SW 1271 (cell line): ENCODE measurements around the gene NCOA1.
"Not testable (repeated sequence)": the region's sequence is repeated elsewhere in the genome, so short reads cannot be mapped to it uniquely, and the experiment has no call there.

Source experiments
- DNase-seq, 2 experiments: peaks; one replicate each; lab custom pipeline; 2025; lab: John Stamatoyannopoulos, UW

Gene NCOA1

DNA sequence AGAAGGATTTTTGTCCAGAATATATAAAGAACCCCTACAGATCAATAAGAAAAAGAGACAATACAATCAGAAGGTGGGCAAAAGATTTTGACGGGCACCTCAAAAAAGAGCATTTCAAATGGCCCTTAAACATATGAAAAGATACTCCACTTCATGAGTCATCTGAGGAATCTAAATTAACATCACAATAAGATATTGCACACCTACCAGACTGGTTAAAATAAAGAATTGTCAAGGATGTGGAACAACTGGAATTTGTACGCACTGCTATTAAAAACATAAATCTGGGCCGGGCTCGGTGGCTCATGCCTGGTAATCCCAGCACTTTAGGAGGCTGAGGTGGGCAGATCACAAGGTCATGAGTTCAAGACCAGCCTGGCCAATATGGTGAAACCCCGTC, 17.0 kb upstream of the NCOA1 start:
- DNase-seq = no peak

DNA sequence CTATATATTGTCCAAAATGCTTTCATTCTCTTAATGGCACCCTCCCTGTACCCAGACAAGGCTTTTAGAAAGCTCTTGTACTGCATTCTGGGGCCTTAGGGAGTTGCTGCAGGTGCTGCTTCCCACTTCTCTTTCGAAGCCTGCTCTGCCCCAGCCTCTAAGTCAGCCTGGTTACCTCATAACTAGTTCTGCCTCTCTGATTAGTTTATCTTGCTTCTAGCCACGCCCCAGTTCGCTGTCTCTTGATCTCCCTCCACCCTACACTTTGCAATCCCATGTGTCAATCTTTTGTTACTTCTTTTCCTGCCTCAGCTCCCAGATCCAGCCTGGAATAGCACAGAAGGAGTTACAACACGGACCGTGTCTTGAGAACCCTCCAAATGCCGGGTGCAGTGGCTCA, 13.8 kb upstream of the NCOA1 start:
- no peak for DNase-seq

DNA sequence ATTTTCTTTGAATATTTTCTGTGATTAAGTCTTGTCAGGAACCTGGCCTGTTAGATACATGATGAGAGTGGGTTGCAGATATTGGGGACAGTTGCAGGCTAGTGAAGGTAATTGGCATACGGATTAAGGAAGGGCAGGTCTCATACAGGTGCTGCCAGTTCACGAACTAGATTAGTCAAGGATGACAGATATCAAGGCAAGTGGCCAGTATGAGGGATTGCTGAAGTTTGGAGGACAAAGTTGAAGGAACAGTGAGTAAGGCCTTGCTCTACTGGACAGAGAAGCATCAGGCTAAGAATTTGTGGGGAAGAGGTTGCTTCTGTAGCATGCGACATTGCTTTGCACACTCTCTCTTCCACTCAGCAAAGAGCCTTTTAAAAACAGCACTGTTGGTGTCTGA, 12.8 kb upstream of the NCOA1 start:
- no peak for DNase-seq

DNA sequence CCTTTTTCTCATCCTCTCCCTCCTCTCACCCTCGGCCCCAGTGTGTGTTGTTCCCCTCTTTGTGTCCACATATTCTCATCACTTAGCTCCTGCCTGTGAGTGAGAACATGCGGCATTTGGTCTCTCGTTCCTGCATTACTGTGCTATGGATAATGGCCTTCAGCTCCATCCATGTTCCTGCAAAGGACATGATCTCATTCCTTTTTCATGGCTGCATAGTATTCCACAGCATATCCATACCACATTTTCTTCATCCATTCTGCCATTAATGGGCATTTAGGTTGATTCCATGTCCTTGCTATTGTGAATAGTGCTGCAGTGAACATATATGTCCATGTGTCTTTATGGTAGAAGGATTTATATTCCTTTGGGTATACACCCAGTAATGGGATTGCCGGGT, 10.8 kb upstream of the NCOA1 start:
- DNase-seq = no peak

DNA sequence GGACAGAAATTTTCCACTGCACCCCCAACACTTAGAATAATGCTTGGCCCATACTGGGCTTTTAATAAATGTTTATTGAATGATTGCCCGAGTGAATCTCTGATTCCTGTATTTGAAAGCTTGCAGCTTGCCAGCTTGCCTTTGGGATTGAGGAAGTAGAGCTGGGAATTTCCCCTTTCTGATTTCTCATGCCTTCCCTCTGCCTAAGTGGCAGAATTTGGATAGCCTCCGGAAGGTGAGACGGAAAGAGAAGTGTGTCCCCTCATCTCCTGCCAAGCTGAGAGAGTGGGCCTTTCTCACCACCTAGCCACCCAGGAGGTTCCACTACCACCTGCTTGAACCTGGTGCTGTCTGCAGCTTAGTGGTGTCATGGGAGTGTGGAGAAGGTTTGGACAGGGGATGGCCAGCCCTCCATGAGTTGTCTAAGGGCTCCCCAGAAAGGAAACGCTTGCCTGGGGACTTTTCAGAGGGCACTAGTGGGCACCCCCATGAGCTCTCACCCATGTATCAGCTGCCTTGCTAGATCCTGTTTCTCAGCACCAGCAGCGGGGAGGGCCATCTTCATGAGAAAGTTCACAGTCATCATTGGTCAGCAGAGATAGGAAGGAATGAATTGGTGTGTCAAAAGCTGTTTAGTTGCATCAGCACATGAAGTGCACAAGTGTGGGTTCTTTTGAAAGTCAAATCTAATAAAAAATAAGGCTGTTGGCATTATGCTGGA, 8.6 kb upstream of the NCOA1 start:
- DNase-seq = no peak

DNA sequence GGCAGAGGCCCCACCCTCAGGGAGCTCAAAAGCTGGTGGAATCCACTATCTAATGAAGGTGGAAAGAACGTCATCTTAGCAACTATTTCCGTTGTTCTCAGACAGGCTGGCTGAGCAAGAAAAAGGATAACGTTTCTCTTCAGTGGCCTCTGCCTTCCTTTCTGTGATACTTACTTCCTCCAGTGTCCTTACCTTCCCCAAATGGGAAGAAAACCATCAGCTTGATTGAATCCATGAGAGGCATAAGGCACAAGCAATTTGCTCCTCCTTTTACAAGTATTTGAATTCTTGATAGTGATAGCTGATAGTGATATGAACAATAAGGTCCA, 8.1 kb upstream of the NCOA1 start:
- no peak for DNase-seq

DNA sequence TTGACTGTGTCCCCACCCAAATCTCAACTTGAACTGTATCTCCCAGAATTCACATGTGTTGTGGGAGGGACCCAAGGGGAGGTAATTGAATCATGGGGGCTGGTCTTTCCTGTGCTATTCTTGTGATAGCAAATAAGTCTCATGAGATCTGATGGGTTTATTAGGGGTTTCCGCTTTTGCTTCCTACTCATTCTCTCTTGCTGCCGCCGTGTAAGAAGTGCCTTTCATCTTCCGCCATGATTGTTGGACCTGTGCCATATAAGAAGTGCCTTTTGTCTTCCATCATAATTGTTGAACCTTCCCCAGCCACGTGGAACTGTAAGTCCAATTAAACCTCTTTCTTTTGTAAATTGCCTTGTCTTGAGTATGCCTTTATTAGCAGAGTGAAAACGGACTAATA, 6.4 kb upstream of the NCOA1 start:
- DNase-seq = not testable (repeated sequence)

DNA sequence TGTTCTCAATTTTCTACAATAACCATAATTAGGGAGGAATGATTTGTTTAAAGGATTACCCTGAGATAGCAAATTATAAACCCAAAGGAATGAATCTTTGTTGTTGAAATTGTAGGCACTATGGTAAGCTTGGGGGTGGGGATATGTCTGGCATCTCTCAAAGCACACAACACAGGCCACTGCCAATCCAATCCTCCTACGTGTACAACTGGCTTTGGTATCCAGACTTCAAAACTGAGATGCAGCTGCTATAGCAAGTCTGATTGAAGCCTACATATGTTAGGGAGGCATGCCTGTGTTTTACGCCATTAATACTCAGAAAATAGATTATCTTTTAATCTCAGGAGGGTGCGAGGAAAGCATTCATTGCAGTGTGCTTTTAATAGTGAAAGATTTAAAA, 5.9 kb upstream of the NCOA1 start:
- DNase-seq = no peak

DNA sequence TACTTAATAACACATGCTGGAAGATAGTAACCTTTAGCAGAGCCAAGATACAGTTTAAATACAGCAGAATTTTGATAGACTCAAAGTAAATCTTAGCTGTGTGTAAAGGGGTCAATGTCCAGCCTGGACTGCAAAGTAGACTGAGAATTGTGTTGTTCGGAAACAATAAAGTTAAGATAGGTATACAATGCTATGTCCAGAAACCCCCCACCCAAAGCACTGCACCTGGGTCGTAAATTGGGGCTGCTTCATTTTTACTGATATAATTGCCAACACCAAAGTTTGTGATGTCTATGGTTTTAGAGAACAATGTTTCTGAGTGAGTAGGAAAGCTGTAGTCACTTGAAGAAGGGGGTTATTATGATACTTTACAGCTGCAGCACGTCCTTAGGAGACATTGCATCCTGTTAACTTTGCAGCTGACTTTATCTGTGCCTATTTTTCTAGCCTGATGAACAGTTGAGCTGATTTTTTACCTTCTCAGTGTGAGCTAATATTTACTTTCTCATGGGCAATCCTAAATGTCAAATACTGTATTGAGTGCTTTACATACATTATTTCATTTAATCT, 4.3 kb upstream of the NCOA1 start:
- no peak for DNase-seq

DNA sequence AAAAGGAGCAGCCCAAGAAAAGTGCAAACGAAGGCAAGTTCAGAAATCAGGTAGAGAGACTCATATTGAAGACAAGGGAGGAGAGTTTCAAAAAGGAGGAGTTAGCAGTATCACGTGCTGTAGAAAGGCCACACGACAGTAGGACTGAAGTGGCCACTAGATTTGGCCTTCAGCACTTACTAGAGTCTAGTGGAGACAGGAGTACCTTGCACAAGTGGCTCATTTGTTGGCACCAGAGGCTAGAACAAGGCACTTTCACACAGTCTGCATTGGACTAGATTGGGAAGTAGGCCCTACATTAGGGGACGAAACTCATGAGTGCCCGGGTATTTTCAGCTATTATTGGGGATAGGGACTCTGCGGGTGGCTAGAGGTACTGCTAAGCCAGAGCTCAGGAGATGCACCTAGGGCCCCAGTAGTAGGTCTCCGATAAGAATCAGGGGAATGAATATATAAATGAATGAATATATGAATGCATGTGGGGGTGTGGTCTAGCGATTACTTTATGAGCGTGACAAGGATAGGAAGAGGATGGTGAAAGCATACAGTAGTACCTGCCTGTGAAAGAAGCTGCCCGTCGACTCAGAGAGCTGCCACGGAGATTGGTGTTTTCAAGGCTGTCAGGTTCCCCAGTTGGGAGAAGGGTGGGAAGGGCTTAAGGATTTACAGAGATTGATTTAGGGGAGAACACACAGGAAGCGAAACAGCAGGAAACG, 1.4 kb upstream of the NCOA1 start:
- no peak for DNase-seq

DNA sequence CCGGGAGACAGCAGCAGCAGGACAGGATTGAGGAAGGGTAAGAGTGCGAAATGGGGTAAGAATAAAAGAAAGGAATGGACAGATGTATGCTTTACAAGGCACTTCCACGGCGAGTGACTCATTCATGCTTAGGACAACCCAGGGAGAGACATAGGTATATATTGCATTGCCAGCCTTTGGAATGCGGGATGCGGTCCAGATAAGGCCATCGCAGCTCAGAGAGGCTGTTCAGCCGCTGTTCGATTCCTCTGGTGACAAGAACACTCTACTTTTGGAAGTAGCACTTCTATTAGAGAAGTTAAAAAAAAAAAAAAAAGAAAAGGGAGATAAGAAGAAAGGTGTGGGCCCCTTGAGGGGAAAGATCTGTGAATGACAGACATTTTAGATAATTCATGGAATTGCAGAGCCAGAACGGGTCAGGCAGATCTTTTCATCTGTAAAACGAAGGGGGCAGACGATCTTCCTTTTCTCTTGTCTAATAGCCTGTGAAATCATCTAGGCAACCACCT, 819 bp upstream of the NCOA1 start:
- no peak for DNase-seq

DNA sequence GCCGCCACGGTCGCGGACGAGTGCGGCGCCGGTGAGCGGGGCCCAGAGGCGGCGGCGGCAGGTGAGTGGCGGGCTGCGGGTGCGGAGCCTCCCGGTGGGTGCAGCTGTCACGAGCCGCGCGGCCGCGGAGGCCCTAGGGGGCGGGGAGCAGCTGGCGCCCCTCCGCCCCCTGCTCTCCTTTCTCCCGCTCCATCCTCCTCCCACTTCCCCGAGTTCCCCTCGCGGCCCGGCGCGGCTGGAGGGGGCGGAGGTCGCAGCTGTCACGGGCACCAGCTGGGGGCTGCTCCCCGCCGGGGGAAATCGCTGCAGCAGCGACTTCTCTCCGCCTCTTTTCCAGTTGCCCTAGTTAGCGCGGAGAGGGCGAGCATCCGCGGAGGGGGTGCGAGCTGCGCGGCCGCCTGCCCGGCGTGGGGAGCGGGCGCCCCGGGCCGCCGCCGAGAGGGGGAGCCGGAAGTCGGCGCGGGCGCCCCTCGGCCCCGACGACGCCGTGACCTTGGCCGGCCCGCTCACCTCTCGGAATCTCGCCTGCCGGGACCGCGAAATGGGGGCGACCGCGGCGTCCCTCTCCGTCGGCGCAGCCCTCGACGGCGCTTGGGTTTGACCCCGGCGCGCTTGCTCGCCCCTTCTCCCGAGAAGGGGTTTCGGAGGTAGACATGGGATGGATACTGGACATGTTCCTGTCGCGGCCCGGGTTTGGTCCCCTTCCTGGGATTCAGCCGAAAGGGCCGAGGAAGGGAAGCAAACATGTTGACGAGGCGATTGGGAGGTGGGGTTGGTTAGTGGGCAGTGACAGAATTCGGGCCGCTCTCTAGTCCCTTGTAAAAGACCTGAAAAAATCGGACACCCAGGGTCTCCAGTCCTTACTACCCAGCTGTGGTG, 727 bp downstream of the NCOA1 start:
- DNase-seq = peak in 1 of 2 experiments; percentile 27

DNA sequence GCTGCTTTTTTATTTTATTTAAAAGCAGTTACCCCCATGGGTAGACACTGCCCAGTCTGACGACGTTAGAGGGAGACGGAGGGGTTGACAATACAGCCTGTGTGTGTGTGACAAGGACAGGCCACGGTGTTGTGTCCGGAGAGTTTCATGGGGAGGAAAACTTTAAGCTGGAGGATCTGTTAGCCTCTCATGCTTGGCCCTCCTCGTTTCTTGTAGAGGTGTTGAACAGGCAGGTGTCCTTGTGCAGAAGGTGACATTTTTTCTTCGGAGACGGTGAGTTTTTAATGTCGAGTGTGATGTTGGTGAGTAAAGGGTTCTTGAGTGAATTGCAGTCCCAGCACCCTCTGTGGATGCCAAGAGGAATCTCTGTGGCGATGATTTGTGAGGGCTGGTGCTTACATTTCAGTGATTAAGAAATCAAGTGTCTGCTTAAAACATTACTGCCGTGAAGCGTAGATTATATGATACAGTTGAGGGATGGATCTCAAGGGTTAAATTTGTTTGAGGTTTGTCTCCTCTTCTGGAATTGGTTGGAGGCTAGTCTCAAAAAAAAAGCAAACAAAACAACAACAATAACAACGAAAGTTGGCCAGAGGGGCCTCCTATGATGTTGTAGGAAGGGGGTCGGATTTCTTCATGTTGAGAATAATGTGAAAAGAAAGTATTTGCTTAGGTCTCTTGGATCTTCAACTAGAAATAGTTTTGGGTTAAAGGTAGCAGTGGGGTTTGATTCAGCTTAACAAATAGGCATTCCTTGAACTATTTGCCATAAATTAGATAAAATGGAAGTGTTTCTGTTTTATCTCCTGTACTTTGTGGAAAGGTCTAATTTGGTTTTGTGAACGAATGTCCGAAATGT, 1.6 kb downstream of the NCOA1 start:
- DNase-seq = no peak

DNA sequence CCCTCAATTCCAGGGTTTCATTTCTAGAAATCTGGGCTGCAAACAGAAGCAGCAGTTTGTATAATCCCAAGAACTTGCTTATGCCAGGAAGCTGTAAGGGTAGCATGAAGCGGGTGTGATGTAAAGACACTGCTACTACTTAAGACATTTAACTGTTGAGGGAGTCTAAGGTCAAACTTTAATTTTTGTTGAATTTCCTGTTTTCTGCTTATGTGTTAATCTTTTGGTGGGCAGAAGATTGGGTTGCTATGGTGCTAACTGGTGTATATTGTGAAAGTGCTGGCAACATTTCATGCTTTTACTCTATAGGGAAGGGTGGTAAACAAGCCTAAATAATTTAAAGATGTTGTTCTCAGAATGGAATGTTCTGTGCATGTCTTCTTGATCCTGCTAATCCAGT, 2.7 kb downstream of the NCOA1 start:
- DNase-seq = no peak

DNA sequence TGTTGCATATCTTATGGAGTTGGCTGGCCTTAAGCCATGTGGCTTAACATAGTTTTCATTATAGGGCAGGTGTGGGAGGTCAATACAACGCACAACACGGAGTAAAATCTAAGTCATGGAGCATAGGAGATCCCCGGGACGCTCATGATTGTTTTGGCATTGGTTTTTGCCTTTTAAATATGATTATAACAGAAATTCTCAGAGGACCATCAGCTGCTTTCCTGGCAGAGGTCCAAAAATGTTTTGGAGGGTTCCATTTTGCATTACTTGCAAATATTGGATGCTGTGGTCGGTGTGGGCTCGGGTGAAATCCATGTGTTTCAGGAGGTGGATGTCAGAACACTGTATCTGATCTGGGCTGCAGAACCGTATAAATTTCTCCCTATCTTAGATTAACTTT, 3.4 kb downstream of the NCOA1 start:
- DNase-seq = no peak

DNA sequence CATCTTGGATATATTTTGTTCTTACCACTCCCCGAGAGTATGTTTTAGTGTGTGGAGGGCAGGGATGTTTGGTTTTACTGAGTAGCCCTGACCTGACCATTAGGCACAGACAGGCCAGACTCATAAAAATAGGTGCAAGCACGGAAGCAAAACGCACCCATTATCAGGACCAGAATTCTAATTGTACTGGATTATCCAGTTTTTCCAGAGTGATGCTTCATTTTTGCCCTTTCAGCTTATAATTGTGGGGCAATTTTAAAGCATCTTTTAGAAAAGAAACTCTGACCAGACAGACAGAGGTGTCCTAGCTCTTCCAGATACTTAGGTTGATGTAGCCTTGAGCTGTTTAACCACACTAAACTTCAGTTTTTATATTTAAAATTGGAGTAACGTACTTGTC, 4.4 kb downstream of the NCOA1 start:
- no peak for DNase-seq

DNA sequence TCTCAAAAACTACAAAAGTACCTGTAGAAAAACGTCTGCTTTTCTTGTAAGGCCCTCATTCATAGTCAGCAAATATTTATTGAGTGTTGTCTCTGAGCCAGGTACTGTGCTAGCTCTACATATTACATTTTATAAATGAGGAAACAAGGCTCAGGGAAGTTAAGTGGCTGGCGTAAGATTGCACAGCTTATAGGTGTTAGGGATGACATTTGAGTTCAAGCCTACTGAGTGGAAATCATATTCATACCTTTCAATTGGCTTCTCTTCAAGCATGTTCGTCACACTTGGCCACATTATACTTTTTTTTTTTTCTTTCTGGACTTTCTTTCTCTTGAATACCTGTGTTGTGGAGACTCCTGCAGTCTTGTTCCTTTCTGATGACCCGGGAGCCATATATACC, 5.9 kb downstream of the NCOA1 start:
- no peak for DNase-seq

DNA sequence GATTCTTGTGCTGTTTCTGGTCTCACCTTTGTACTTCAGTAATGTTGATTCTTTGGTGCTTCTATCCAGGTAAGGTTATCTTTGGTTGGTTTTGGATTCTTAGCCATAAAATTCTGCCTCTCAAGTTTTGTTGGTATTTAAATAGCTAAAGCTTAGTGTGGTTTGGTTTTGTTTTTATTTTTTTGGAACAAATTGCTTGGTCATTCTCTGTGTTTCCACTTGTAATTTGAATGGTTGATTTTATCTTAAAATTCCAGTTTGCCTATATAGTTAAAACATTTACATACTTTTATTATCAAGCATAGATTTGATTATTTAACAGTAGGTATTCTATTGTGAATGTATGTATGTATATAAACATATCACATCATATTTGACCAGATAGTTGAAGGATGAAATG, 6.6 kb downstream of the NCOA1 start:
- no peak for DNase-seq

DNA sequence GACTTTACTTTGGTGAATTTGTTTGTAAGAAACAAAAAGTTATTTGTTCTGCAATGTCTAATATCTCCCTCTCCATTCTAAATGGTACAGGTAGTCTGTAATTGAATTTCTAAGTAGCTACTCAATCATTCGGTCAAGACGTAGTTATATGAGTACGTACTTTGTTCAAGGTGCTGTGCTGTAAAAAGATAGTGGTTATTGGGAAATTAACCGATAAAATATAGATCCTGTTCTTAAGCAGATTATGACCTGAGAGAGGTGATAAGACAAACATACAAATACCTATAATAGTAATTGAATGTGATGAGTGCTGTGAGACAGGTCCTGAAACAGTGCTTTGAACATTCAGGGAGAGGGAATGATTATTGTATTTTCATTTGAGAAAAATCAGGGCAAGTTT, 7.1 kb downstream of the NCOA1 start:
- no peak for DNase-seq

DNA sequence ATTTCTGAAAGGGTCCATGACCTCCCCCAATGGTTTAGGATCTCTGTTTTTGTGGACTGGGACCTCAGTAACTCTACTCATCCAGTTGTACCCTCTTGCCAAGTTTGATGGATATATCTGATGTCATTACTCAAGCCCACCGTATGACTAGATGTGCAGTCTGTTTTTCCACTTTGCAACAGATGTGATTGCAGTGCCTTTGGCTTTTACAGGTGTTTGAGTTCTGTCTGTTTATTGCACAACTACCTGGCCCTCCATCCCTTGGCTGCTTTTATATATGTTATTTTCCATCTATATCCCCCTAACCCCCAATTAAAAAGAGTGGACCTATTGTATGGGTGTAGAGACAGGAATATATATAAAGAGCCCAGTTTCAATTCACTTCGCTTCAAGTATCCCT, 10.8 kb downstream of the NCOA1 start:
- no peak for DNase-seq

DNA sequence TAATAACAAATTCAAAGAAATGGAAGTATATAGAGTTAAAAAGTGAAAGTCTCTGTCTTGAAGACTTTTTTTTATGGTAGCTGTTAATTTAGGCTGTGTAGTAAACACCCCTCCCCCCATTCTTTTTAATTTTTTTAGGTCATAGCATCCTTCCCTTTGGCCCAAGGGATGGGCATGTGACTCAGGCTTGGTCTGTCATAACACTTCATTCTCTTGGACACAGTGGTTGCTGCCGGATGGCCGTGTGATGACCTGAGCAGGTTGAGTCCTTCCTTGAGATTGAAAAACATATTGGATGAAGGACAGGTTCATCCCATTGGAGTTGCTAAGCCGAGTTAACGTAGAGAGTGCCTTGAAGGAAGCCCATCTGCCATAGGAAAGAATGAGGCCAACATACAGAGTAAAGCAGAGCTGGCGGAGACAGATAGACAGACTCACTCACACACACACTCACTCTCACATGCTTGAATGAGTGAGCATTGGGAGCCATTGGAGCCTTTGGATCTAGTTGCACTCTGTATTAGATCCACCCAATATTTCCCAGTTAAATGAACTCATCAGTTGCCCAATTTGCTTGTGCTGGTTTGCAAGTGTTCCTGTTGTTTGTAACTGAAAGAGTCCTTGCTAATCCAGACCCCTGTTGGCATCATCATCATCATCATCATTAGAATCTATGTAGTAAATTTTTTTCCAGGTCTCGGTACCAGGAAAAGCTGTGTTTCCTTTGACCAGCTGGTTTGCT, 14.7 kb downstream of the NCOA1 start:
- DNase-seq = no peak
